Transverse colon (tissue), 4 donors: ENCODE data around the gene MS4A3. TPM values are rescaled to one million over a fixed set of nuclear protein-coding genes. Genes with fewer than 3 reads are reported as not detected.

ENCODE experiments used
- DNase-seq: peaks from one replicate; pipeline ENCODE4 v3.0.0-alpha.2; 2019
- H3K27ac ChIP-seq, 4 donors: fragments of 200-600 bp; sonication (generic); 2 replicates each; pipeline ENCODE4 v1.5.1; 2016 to 2018; ENCODE audit warnings: inconsistent platforms in 4 of 4
- H3K27me3 ChIP-seq: fragments of 200-600 bp; sonication (generic); 2 replicates; pipeline ENCODE4 v1.5.1; 2017; ENCODE audit warnings: inconsistent platforms
- H3K36me3 ChIP-seq, 4 donors: fragments of 200-600 bp; sonication (generic); 2 replicates each; pipeline ENCODE4 v1.5.1; 2017 to 2019; ENCODE audit warnings: inconsistent platforms in 4 of 4
- H3K4me1 ChIP-seq, 4 donors: fragments of 200-600 bp; sonication (generic); 2 replicates each; pipeline ENCODE4 v1.5.1; 2017 to 2020; ENCODE audit warnings: inconsistent platforms in 4 of 4
- H3K4me3 ChIP-seq, 4 donors: fragments of 200-600 bp; sonication (generic); 1 replicate in 1 of 4; 2 replicates in 3 of 4; pipeline versions ENCODE4 v1.5.1 to v1.6.1; 2017 to 2019; ENCODE audit warnings: inconsistent platforms in 4 of 4
- H3K9me3 ChIP-seq, 2 donors: fragments of 200-600 bp; sonication (generic); 2 replicates each; pipeline ENCODE4 v1.5.1; 2017 to 2019; ENCODE audit warnings: inconsistent platforms in 2 of 2
- EP300 ChIP-seq: sonication (generic); formaldehyde crosslinking; IDR thresholded peaks from one replicate; pipeline ENCODE4 v1.6.1; 2017; ENCODE audit warnings: antibody characterized with exemption, low read depth
- POLR2A ChIP-seq: fragments of 450-650 bp; IDR thresholded peaks from one replicate; pipeline ENCODE4 v1.6.1; 2016; ENCODE audit warnings: antibody characterized with exemption, mild to moderate bottlenecking, moderate library complexity
- POLR2AphosphoS5 ChIP-seq, 3 donors: sonication (generic); formaldehyde crosslinking; IDR thresholded peaks; one replicate each; pipeline ENCODE4 v1.6.1; 2016; ENCODE audit warnings: antibody characterized with exemption in 3 of 3
- whole genome bisulfite sequencing, 2 donors: methylation state at CpG; one replicate each; pipeline ENCODE4 v1.1.5; 2018; ENCODE audit warnings: low coverage in 1 of 2; 5-methylcytosine and 5-hydroxymethylcytosine counted together
- in situ Hi-C, 4 donors: fragments of 200-750 bp; cut with MboI; loops; one replicate each; pipeline versions ENCODE4 v1.15.0 to v1.15.1; 2017; ENCODE audit warnings: low sequenced_read_pairs in 3 of 4, low pct_ligation_motif_present in 1 of 4, low pct_unique_long_range_greater_than_20kb in 1 of 4
- intact Hi-C: fragments of 100-400 bp; cut with DNase I; formaldehyde crosslinking; loops from one replicate; pipeline ENCODE4 v1.15.1; 2023; ENCODE audit warnings: low total_unique reads
- total RNA-seq, 4 donors: library from RNA; depleted of rRNA; stranded (reverse); fragments of >200 nt; gene quantifications; one replicate each; pipeline ENCODE4 v1.1.0, GENCODE V29; 2016
- TF ChIP-seq, protein P1 (sequence below), 5 experiments: fragments of 200-600 bp in 3 of 5; fragments of 450-650 bp in 2 of 5; sonication (generic) in 3 of 5; IDR thresholded peaks; 1 replicate in 2 of 5; 2 replicates in 3 of 5; pipeline ENCODE4 v1.5.1; 2016 to 2017; ENCODE audit warnings: antibody characterized with exemption in 5 of 5, inconsistent platforms in 3 of 5, mild to moderate bottlenecking in 2 of 5, moderate library complexity in 1 of 5

The MS4A3 gene
- total RNA-seq, 4 donors from 2014 or later, result not detected

DNA sequence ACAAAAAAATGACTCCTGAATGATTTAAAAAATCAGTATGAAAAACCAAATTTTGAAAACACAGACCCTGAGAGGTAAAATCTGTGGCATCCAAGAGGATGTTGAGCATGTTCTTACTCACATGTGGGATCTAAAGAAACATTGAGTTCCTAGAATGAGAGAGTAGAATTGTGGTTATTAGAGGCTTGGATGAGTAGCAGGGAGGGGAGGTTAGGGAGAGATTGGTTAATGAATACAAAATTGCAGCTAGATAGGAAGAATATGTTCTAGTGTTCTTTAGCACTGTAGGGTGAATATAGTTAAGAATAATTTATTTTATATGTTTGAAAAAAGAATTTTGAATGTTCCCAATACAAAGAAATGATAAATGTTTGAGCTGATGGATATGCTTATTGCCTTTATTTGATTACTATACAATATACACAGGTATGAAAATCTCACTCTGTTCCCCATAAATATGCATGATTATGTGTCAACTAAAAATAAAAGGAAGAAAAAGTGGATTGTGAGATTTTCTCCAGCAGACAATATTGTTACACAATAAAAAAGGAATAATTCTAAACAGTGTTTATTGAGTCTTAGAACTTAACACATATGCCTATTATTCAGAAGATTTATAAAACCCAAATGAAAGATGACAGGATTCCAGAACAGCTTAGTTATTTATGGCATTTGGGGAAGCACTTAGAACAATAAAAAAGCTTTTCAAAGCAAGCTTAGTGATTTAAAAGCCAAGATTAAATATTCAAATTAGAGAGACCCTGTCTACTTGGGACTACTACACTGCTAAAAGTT lies 60.7 kb downstream of the MS4A3 start:
- no peaks in the 10 kb centered on the region for H3K9me3 ChIP-seq
- TF ChIP-seq POLR2A (no peak), POLR2AphosphoS5 (IDR thresholded peaks at IDR 0.05) (no peak), EP300 (no peak)
- in situ Hi-C loops, result no loop called here

DNA sequence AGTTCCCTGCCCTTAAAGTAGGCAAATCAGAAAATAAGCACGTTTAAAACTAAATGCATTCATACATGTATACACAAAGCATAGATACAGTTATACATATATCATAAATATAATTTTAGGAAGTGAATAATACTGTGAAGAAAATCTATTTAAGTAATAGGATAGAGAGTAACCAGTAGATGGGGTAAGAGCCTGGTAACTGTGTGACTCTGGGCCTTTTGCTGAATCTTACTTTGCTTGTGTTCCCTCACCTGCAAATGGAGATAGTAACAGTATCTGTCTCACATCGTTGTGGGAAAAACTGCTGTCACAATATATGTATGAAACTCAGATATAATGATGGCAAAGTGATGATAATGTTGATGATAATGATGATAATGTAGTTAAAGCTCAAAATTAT lies 61.9 kb downstream of the MS4A3 start:
- H3K36me3 ChIP-seq, result no peaks in the 10 kb centered on the region
- WGBS, 2 donors, result 69% methylated on average over 2 of the region's 2 CpGs
- no peaks in the 10 kb centered on the region for H3K4me1 ChIP-seq
- H3K4me3 ChIP-seq, result no peak overlapping the region
- H3K27ac ChIP-seq, result no peak overlapping the region
- DNase-seq, result no peak
- TF ChIP-seq, protein P1, sequence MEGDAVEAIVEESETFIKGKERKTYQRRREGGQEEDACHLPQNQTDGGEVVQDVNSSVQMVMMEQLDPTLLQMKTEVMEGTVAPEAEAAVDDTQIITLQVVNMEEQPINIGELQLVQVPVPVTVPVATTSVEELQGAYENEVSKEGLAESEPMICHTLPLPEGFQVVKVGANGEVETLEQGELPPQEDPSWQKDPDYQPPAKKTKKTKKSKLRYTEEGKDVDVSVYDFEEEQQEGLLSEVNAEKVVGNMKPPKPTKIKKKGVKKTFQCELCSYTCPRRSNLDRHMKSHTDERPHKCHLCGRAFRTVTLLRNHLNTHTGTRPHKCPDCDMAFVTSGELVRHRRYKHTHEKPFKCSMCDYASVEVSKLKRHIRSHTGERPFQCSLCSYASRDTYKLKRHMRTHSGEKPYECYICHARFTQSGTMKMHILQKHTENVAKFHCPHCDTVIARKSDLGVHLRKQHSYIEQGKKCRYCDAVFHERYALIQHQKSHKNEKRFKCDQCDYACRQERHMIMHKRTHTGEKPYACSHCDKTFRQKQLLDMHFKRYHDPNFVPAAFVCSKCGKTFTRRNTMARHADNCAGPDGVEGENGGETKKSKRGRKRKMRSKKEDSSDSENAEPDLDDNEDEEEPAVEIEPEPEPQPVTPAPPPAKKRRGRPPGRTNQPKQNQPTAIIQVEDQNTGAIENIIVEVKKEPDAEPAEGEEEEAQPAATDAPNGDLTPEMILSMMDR (IDR thresholded peaks at IDR 0.05), result no peak
- no peak for TF ChIP-seq POLR2A
- no peaks in the 10 kb centered on the region for H3K9me3 ChIP-seq
- in situ Hi-C loops (no loop called here), intact Hi-C loops (no loop called here)
- H3K27me3 ChIP-seq, result no peaks in the 10 kb centered on the region

More for the DNA sequence above, 60.7 kb downstream of the MS4A3 start:
- Histone ChIP-seq H3K36me3 (no peaks in the 10 kb centered on the region), H3K27ac (no peak overlapping the region), H3K4me3 (no peak overlapping the region), H3K4me1 (no peaks in the 10 kb centered on the region), H3K27me3 (no peaks in the 10 kb centered on the region)
- intact Hi-C loops, result no loop called here
- no peak for DNase-seq

DNA sequence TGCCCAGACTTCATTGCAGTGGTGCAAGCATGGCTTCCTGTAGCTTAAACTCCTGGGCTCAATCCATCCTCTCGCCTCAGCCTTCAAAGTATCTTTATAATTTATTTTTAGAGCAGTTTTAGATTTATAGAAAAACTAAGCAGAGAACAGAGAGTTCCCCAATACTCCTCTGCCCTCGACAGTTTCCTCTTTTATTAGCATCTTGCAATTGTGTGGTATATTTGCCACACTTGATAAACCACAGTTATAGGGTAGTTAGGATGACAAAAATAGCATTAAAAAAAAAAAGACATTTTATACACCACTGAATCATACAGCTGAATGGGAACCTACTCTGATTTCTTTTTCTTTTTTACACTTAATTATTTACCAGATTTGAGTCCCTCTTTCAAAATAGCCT lies 63.2 kb downstream of the MS4A3 start:
- in situ Hi-C loops (no loop called here), intact Hi-C loops (no loop called here)
- TF ChIP-seq POLR2A (no peak), EP300 (no peak), POLR2AphosphoS5 (IDR thresholded peaks at IDR 0.05) (no peak)
- TF ChIP-seq, protein P1 (IDR thresholded peaks at IDR 0.05), result no peak
- Histone ChIP-seq H3K9me3 (no peaks in the 10 kb centered on the region), H3K27me3 (no peaks in the 10 kb centered on the region), H3K36me3 (no peaks in the 10 kb centered on the region), H3K4me3 (no peak overlapping the region), H3K27ac (no peak overlapping the region), H3K4me1 (no peaks in the 10 kb centered on the region)
- DNase-seq, result no peak
- 59 to 61% methylated on average over 2 of the region's 2 CpGs for WGBS, 2 donors

Other genes starting within 250 kb of the MS4A3 start
- 10 to 100 TPM in 3 of 4 donors, 1 to 10 TPM in 1; 7.5 to 62.4 (median 37.2) TPM for gene MRPL16, start 245.9 kb upstream of the MS4A3 start, total RNA-seq
- gene CBLIF, start 211.2 kb upstream of the MS4A3 start, total RNA-seq, result not detected
- gene TCN1, start 190.2 kb upstream of the MS4A3 start, total RNA-seq, result not detected
- not detected for gene OOSP3, start 177.9 kb upstream of the MS4A3 start, total RNA-seq
- not detected for gene OOSP1, start 118.2 kb upstream of the MS4A3 start, total RNA-seq
- gene OOSP4A, start 92.6 kb upstream of the MS4A3 start, total RNA-seq, result not detected
- not detected for gene OOSP4B, start 39.5 kb upstream of the MS4A3 start, total RNA-seq
- not detected for gene OOSP2, start 16.3 kb upstream of the MS4A3 start, total RNA-seq
- gene MS4A2, start 32.0 kb downstream of the MS4A3 start, total RNA-seq, result 1 to 10 TPM in 1 of 4 donors, under 1 TPM in 1, not detected in 2; 0.14 to 2.2 TPM
- 10 to 100 TPM in 2 of 4 donors, 1 to 10 TPM in 1, under 1 TPM in 1; 0.75 to 54.3 (median 27.4) TPM for gene MS4A6A, start 126.4 kb downstream of the MS4A3 start, total RNA-seq
- gene MS4A4E, start 186.5 kb downstream of the MS4A3 start, total RNA-seq, result 10 to 100 TPM in 1 of 4 donors, 1 to 10 TPM in 2, under 1 TPM in 1; 0.96 to 50.1 (median 8.0) TPM
- gene MS4A4A, start 224.0 kb downstream of the MS4A3 start, total RNA-seq, result 10 to 100 TPM in 3 of 4 donors, 1 to 10 TPM in 1; 7.6 to 23.8 (median 12.0) TPM